K562 (cell line): ENCODE measurements around the gene IQUB. TPM values are rescaled to one million over a fixed set of nuclear protein-coding genes. Genes with fewer than 3 reads are reported as not detected.
A peak's percentile ranks its signal among the peaks of the same experiment; 100 is the strongest.

Experiments
- ATAC-seq: fragments of 200-7000 bp; cut with Tn5 transposase; 3 replicates; pipeline ENCODE4 v1.9.1; 2020; ENCODE audit warnings: moderate library complexity
- BruUV-seq: library from RNA; stranded (reverse); fragments of 400-500 nt; replicated peaks from 2 replicates; lab custom pipeline; 2021; lab: Mats Ljungman, UMichigan
- CTCF ChIA-PET: fragments of 300-600 bp; formaldehyde crosslinking; extraction: SDS; loops from one replicate; lab custom pipeline; 2021; ENCODE audit warnings: low intra/inter-chr PET ratio; lab: Yijun Ruan, JAX
- POLR2A ChIA-PET: fragments of 300-600, 350-650 bp; sonication (Branson Sonifier 250); formaldehyde crosslinking; extraction: SDS; loops from one replicate; lab custom pipeline; 2021; ENCODE audit warnings: antibody characterized with exemption, inconsistent platforms; lab: Yijun Ruan, JAX
- DNase-seq, 4 experiments: peaks; one replicate each; pipeline versions ENCODE4 v3.0.0 to v3.0.0-alpha.2; 2011 to 2018; ENCODE audit warnings: low spot score in 3 of 4, mixed read lengths in 3 of 4; ENCODE audit errors: extremely low read depth in 1 of 4
- FAIRE-seq: peaks from 2 replicates; lab custom pipeline; 2011; peaks lifted over from hg19 to GRCh38; lab: Jason Lieb, UNC
- H2AFZ ChIP-seq: 2 replicates; pipeline ENCODE4 v1.6.0; 2011; ENCODE audit warnings: low read depth, low read length, control low read depth, inconsistent platforms
- H3K27ac ChIP-seq: fragments of 200-600 bp; 3 replicates; pipeline ENCODE4 v1.8.0; 2011; ENCODE audit warnings: low read depth, mild to moderate bottlenecking, control low read depth, inconsistent platforms, low read length, moderate library complexity, mixed read lengths; ENCODE audit errors: extremely low read depth
- H3K27me3 ChIP-seq, 2 experiments: fragments of 300-600 bp in 1 of 2; 2 replicates in 1 of 2; 3 replicates in 1 of 2; pipeline versions ENCODE4 v1.6.0 to v1.8.0; 2011; ENCODE audit warnings: inconsistent platforms in 2 of 2, low read length in 2 of 2, mild to moderate bottlenecking in 1 of 2, mixed read lengths in 1 of 2, moderate library complexity in 1 of 2; ENCODE audit not compliant: control insufficient read depth in 2 of 2, insufficient read depth in 2 of 2
- H3K36me3 ChIP-seq: fragments of 300-600 bp; 3 replicates; pipeline ENCODE4 v1.8.0; 2011; ENCODE audit warnings: mild to moderate bottlenecking, low read length, inconsistent platforms; ENCODE audit not compliant: control insufficient read depth, insufficient read depth
- H3K4me1 ChIP-seq, 2 experiments: fragments of 200-600 bp in 1 of 2; replicated peaks in 1 of 2; 2 replicates in 1 of 2; 3 replicates in 1 of 2; pipeline versions ENCODE4 v1.5.1 to v1.8.0; 2011; ENCODE audit warnings: inconsistent platforms in 2 of 2, low read length in 2 of 2, mild to moderate bottlenecking in 1 of 2, mixed read lengths in 1 of 2, moderate library complexity in 1 of 2; ENCODE audit not compliant: control insufficient read depth in 2 of 2, insufficient read depth in 2 of 2
- H3K4me2 ChIP-seq: 2 replicates; pipeline ENCODE4 v1.6.1; 2011; ENCODE audit warnings: low read length, control low read depth, inconsistent platforms, mixed read lengths; ENCODE audit not compliant: insufficient read depth
- H3K4me3 ChIP-seq: fragments of 200-600 bp; sonication (generic), shearing (Covaris generic); 2 replicates; pipeline ENCODE4 v1.5.1; 2016; ENCODE audit warnings: control low read depth, inconsistent platforms
- H3K79me2 ChIP-seq: fragments of 200-600 bp; 3 replicates; pipeline ENCODE4 v1.8.0; 2011; ENCODE audit warnings: low read length, inconsistent platforms; ENCODE audit not compliant: control insufficient read depth, insufficient read depth
- H3K9ac ChIP-seq, 2 experiments: 2 replicates each; pipeline versions ENCODE4 v1.6.0 to v1.6.1; 2011; ENCODE audit warnings: low read depth in 2 of 2, low read length in 2 of 2, control low read depth in 1 of 2, inconsistent platforms in 1 of 2, mild to moderate bottlenecking in 1 of 2, mixed read lengths in 1 of 2; ENCODE audit not compliant: insufficient read depth in 1 of 2
- H3K9me1 ChIP-seq: one replicate; pipeline ENCODE4 v1.6.0; 2011; ENCODE audit warnings: inconsistent platforms, mild to moderate bottlenecking, low read length, moderate library complexity; ENCODE audit not compliant: control insufficient read depth, insufficient read depth
- H3K9me3 ChIP-seq: replicated peaks from 2 replicates; pipeline ENCODE4 v1.5.1; 2011; ENCODE audit warnings: low read depth, low read length, inconsistent platforms; ENCODE audit not compliant: control insufficient read depth, insufficient read depth
- H4K20me1 ChIP-seq: replicated peaks from 2 replicates; pipeline ENCODE4 v1.6.1; 2011; ENCODE audit warnings: low read length, inconsistent platforms, mixed read lengths; ENCODE audit not compliant: control insufficient read depth, insufficient read depth
- CCNT2 ChIP-seq: IDR thresholded peaks from 2 replicates; pipeline ENCODE4 v1.6.1; 2011; ENCODE audit warnings: borderline replicate concordance, low read depth, mild to moderate bottlenecking, moderate library complexity, mixed read lengths, low read length; ENCODE audit not compliant: insufficient read length; ENCODE audit errors: extremely low read depth
- DNMT1 ChIP-seq: fragments of 450-650 bp; IDR thresholded peaks from 2 replicates; pipeline ENCODE4 v1.6.1; 2016; ENCODE audit warnings: antibody characterized with exemption, mild to moderate bottlenecking
- ERF ChIP-seq: fragments of 450-650 bp; formaldehyde crosslinking; IDR thresholded peaks from 2 replicates; pipeline ENCODE4 v1.4.0; 2020; ENCODE audit warnings: mild to moderate bottlenecking, mixed read lengths
- HNRNPL ChIP-seq: fragments of 200-400 bp; formaldehyde crosslinking; IDR thresholded peaks from 2 replicates; pipeline ENCODE4 v1.6.1; 2017; ENCODE audit warnings: low read depth, mild to moderate bottlenecking, low read length
- JUNB ChIP-seq: fragments of 450-650 bp; formaldehyde crosslinking; conservative IDR thresholded peaks from 2 replicates; pipeline ENCODE4 v1.4.0; 2020; ENCODE audit warnings: mild to moderate bottlenecking
- PHF8 ChIP-seq: fragments of 200-600 bp; sonication (generic); IDR thresholded peaks from 2 replicates; pipeline ENCODE4 v1.6.1; 2012; ENCODE audit warnings: mixed run types, mild to moderate bottlenecking, inconsistent platforms, low read length, moderate library complexity, borderline replicate concordance
- PPARD ChIP-seq: fragments of 250-450 bp; sonication (Bioruptor Pico); IDR thresholded peaks from 2 replicates; pipeline ENCODE4 v1.8.0; 2022; ENCODE audit warnings: inconsistent platforms, mild to moderate bottlenecking, moderate library complexity
- PURB ChIP-seq: sonication (generic); formaldehyde crosslinking; IDR thresholded peaks from 2 replicates; pipeline ENCODE4 v1.9.0; 2021; ENCODE audit warnings: low read depth, mild to moderate bottlenecking, missing genetic modification reagents
- RBM15 ChIP-seq: fragments of 200-400 bp; formaldehyde crosslinking; IDR thresholded peaks from 2 replicates; pipeline ENCODE4 v1.6.1; 2018; ENCODE audit warnings: mild to moderate bottlenecking, low read length, moderate library complexity; ENCODE audit not compliant: insufficient read depth
- SMAD3 ChIP-seq: fragments of 450-650 bp; formaldehyde crosslinking; conservative IDR thresholded peaks from 2 replicates; pipeline ENCODE4 v1.4.0; 2020; ENCODE audit warnings: mild to moderate bottlenecking
- SMARCA5 ChIP-seq: fragments of 450-650 bp; IDR thresholded peaks from 2 replicates; pipeline ENCODE4 v1.6.1; 2016
- ZNF134 ChIP-seq: fragments of 250-450 bp; sonication (Bioruptor Pico); conservative IDR thresholded peaks from 2 replicates; pipeline ENCODE4 v1.4.0; 2020
- ZNF140 ChIP-seq: fragments of 250-450 bp; sonication (Bioruptor Pico); IDR thresholded peaks from 2 replicates; pipeline ENCODE4 v1.8.0; 2021; ENCODE audit warnings: moderate library complexity, mild to moderate bottlenecking, inconsistent platforms
- ZNF431 ChIP-seq: sonication (generic); formaldehyde crosslinking; IDR thresholded peaks from 2 replicates; pipeline ENCODE4 v1.8.0; 2022; ENCODE audit warnings: mild to moderate bottlenecking, missing genetic modification reagents
- WGBS: fragments of 100-300 bp; shearing (Covaris generic); methylation state at CpG from one replicate; pipeline ENCODE4 v1.1.6; 2016; ENCODE audit warnings: low coverage, mixed read lengths; ENCODE audit not compliant: insufficient coverage; ENCODE audit errors: missing lambda C conversion rate; 5-methylcytosine and 5-hydroxymethylcytosine counted together
- in situ Hi-C: fragments of 300-500 bp; cut with MboI; formaldehyde crosslinking; loops from 4 replicates; pipeline ENCODE4 v1.15.0; 2018; ENCODE audit warnings: inconsistent platforms, mixed read lengths
- intact Hi-C: fragments of 100-400 bp; cut with micrococcal nuclease; formaldehyde crosslinking; loops from 2 replicates; pipeline ENCODE4 v1.14.2; 2022
- polyA plus RNA-seq, 8 experiments: library from polyadenylated mRNA; depleted of rRNA in 4 of 8; stranded (reverse) in 5 of 8; unstranded in 3 of 8; fragments of >200 nt; fragmentation: Nextera tagmentation in 2 of 8; fragmentation: Illumina TruSeq in 1 of 8; extraction: Ambion mirVana in 2 of 8; extraction: Trizol in 1 of 8; gene quantifications; 2 replicates each; pipeline versions ENCODE4 v1.2.1 to v1.2.3, GENCODE V29; 2011 to 2014; ENCODE audit warnings: inconsistent platforms in 1 of 8, missing spikeins in 1 of 8
- total RNA-seq, 7 experiments: library from RNA; depleted of rRNA in 6 of 7; stranded (reverse); fragments of >200 nt in 6 of 7; fragmentation: Illumina TruSeq in 2 of 7; extraction: Trizol in 2 of 7; gene quantifications; 2 replicates each; pipeline versions ENCODE4 v1.2.1 to v1.2.3, GENCODE V29; 2011 to 2021; ENCODE audit warnings: low replicate concordance in 1 of 7
- TF ChIP-seq, protein P1 (sequence below): sonication (generic); formaldehyde crosslinking; IDR thresholded peaks from 2 replicates; pipeline ENCODE4 v1.8.0; 2022; ENCODE audit warnings: missing genetic modification reagents, mild to moderate bottlenecking, borderline replicate concordance
- TF ChIP-seq, protein P2 (sequence below): sonication (generic); formaldehyde crosslinking; IDR thresholded peaks from 2 replicates; pipeline ENCODE4 v1.8.0; 2022; ENCODE audit warnings: mild to moderate bottlenecking, missing genetic modification reagents, borderline replicate concordance
- TF ChIP-seq, protein P3 (sequence below): fragments of 250-450 bp; sonication (Bioruptor Pico); IDR thresholded peaks from 2 replicates; pipeline ENCODE4 v1.8.0; 2022; ENCODE audit warnings: moderate library complexity, mild to moderate bottlenecking, inconsistent platforms

The IQUB gene
- total and polyA plus RNA-seq, 9 of the 15 experiments (the other 6 are each of a cell fraction or from before 2014, with no cell fraction given), result 0.62 to 2.6 (median 1.4) TPM

DNA sequence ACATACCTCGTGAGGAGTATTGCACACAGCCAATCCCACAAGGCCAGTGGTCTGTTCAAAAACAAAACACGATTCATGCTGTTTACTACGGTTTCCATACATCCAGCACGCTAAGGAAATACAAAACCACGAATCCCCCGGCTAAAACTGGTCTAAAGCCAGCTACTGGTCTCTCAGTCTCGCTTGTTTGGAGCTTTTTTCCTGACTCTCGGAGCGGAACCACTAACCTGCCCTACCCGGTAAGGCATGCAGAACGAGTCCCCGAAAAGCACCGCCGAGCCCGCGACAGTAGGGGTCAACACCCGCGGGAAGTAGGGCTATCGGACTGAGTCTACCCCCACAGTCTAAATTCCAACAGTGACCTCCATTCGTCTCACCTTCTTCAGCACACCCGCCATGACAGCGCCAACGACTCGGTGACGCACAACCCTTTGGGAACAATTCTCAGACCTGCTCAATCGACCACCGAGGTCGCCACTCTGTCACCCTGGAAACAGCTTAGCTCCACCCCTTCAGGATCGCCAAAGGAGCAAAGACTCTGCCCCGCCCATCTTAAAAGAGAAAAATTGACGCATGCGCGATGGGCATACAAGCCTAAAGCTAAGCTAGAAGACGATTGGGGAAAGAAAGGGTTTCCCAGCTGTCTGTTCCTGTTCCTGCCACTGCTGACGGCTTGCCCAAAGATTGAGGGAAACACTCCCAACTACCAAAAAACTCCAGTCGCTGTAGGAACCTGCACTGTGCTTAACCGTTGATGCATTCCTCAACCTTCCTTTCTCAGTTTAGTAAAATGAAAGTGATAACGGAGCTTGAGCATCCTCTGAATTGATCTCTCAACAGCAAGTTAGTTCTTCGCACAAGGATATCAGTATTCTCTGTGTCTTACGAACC is 23.2 kb upstream of the IQUB start, which contains the start of gene NDUFA5 (continued):
- TF ChIP-seq, protein P1, sequence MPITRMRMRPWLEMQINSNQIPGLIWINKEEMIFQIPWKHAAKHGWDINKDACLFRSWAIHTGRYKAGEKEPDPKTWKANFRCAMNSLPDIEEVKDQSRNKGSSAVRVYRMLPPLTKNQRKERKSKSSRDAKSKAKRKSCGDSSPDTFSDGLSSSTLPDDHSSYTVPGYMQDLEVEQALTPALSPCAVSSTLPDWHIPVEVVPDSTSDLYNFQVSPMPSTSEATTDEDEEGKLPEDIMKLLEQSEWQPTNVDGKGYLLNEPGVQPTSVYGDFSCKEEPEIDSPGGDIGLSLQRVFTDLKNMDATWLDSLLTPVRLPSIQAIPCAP (CRISPR knock-in tag), result no peak
- TF ChIP-seq ZNF140 (CRISPR knock-in tag), result no peak
- no peak; the same call in 1 of the 2 replicates for TF ChIP-seq SMAD3 (CRISPR knock-in tag)
- TF ChIP-seq HNRNPL, result no peak
- TF ChIP-seq ZNF134, result peak; percentile 68
- no peak for TF ChIP-seq DNMT1
- no peak for TF ChIP-seq SMARCA5
- no peak for TF ChIP-seq RBM15

DNA sequence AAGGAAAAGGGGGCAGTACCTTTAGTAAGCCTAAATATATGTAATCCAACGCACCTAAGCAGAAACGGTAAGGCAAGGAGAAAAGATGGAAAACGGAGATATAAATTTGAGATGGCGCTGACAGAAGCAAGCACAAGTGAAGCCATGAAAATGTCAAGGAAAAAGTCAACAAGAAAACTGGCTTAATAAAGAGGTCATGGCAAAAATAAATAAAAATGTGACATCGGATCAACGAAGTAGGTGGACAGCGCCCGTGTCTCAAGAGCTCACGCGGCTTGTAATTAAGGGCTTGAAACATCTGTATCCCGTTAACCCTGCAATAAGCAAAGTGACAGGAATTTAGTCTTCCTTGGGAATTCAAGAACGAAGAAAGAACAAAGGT is 22.6 kb upstream of the IQUB start:
- Histone ChIP-seq H3K27ac (peak overlapping the region; percentile 95), H3K9me1 (no peaks in the 10 kb centered on the region), H3K4me2 (peak overlapping the region; percentile 98), H3K79me2 (peaks cover 54% of the 10 kb centered on the region), H3K9ac (peak overlapping the region; percentile 95 to 98), H3K27me3 (no peaks in the 10 kb centered on the region), H3K4me3 (peak overlapping the region; percentile 63), H3K36me3 (peaks cover 39% of the 10 kb centered on the region), H4K20me1 (no peaks in the 10 kb centered on the region), H3K4me1 (peaks cover 13 to 28% of the 10 kb centered on the region in 2 experiments), H3K9me3 (no peaks in the 10 kb centered on the region), H2AFZ (peak overlapping the region; percentile 100)
- ATAC-seq (peak; percentile 11), FAIRE-seq (no peak), DNase-seq (peak in 1 of 4 experiments; percentile 24)
- in situ Hi-C loops, result no loop called here
- ChIA-PET POLR2A (interaction anchor here (0.6 to 1.8 kb wide), 10 partner anchors 9 to 200 kb away, joined by 3 to 11 read pairs (median 4); no protein-coding TSS in a partner anchor), CTCF (no interaction called here)
- under 1% methylated on average over 12 of the region's 12 CpGs for WGBS
- BruUV-seq, result TSS peak; percentile 51
- intact Hi-C loops, result loop anchor here (1.0 to 2.0 kb wide), 2 partner anchors 22 to 63 kb away; partner anchors contain the start of gene IQUB
- TF ChIP-seq CCNT2, result no peak
- no peak for TF ChIP-seq PURB (CRISPR knock-in tag)
- no peak for TF ChIP-seq ERF (CRISPR knock-in tag)
- no peak for TF ChIP-seq JUNB (CRISPR knock-in tag)
- TF ChIP-seq, protein P2, sequence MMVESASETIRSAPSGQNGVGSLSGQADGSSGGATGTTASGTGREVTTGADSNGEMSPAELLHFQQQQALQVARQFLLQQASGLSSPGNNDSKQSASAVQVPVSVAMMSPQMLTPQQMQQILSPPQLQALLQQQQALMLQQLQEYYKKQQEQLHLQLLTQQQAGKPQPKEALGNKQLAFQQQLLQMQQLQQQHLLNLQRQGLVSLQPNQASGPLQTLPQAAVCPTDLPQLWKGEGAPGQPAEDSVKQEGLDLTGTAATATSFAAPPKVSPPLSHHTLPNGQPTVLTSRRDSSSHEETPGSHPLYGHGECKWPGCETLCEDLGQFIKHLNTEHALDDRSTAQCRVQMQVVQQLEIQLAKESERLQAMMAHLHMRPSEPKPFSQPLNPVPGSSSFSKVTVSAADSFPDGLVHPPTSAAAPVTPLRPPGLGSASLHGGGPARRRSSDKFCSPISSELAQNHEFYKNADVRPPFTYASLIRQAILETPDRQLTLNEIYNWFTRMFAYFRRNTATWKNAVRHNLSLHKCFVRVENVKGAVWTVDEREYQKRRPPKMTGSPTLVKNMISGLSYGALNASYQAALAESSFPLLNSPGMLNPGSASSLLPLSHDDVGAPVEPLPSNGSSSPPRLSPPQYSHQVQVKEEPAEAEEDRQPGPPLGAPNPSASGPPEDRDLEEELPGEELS, result no peak
- no peak for TF ChIP-seq PPARD (CRISPR knock-in tag)
- no peak for TF ChIP-seq ZNF431 (CRISPR knock-in tag)
- TF ChIP-seq PHF8, result no peak
- TF ChIP-seq, protein P3, sequence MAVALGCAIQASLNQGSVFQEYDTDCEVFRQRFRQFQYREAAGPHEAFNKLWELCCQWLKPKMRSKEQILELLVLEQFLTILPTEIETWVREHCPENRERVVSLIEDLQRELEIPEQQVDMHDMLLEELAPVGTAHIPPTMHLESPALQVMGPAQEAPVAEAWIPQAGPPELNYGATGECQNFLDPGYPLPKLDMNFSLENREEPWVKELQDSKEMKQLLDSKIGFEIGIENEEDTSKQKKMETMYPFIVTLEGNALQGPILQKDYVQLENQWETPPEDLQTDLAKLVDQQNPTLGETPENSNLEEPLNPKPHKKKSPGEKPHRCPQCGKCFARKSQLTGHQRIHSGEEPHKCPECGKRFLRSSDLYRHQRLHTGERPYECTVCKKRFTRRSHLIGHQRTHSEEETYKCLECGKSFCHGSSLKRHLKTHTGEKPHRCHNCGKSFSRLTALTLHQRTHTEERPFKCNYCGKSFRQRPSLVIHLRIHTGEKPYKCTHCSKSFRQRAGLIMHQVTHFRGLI, result no peak
